HepG2 (cell line): ENCODE results near the gene STC2. TPM values are rescaled to one million over a fixed set of nuclear protein-coding genes. Genes with fewer than 3 reads are reported as not detected.

ENCODE experiments used
- ASH2L ChIP-seq: fragments of 300-600, 200-600 bp; sonication (generic); IDR thresholded peaks from 2 replicates; pipeline ENCODE4 v1.7.0; 2017; ENCODE audit warnings: low read depth, mild to moderate bottlenecking, moderate library complexity, mixed read lengths, low read length; ENCODE audit not compliant: insufficient read length
- CENPT ChIP-seq: sonication (generic); formaldehyde crosslinking; IDR thresholded peaks from 2 replicates; pipeline ENCODE4 v1.8.0; 2022; ENCODE audit warnings: low read depth, mild to moderate bottlenecking, moderate library complexity, missing genetic modification reagents
- IRX3 ChIP-seq: sonication (generic); formaldehyde crosslinking; IDR thresholded peaks from 2 replicates; pipeline ENCODE4 v1.8.1; 2023; ENCODE audit warnings: mild to moderate bottlenecking, low read depth, missing genetic modification reagents, borderline replicate concordance
- KLF11 ChIP-seq: IDR thresholded peaks from 2 replicates; pipeline ENCODE4 v1.6.1; 2016; ENCODE audit warnings: missing compliant biosample characterization
- LCORL ChIP-seq, 2 experiments: fragments of 450-650 bp in 1 of 2; sonication (generic) in 1 of 2; formaldehyde crosslinking in 1 of 2; IDR thresholded peaks; 2 replicates each; pipeline versions ENCODE4 v1.5.0 to v1.6.1; 2017 to 2020; ENCODE audit warnings: antibody characterized with exemption in 1 of 2, missing genetic modification reagents in 1 of 2
- MATR3 ChIP-seq: sonication (generic); formaldehyde crosslinking; IDR thresholded peaks from 2 replicates; pipeline ENCODE4 v1.4.0; 2020; ENCODE audit warnings: missing genetic modification reagents
- NAIF1 ChIP-seq: sonication (generic); formaldehyde crosslinking; IDR thresholded peaks from 2 replicates; pipeline ENCODE4 v1.5.0; 2020; ENCODE audit warnings: mild to moderate bottlenecking, missing genetic modification reagents, borderline replicate concordance
- NPAS2 ChIP-seq: sonication (generic); formaldehyde crosslinking; IDR thresholded peaks from 2 replicates; pipeline ENCODE4 v1.8.0; 2022; ENCODE audit warnings: mild to moderate bottlenecking, missing genetic modification reagents, borderline replicate concordance
- SP140L ChIP-seq: sonication (generic); formaldehyde crosslinking; IDR thresholded peaks from 2 replicates; pipeline ENCODE4 v1.4.0; 2020; ENCODE audit warnings: missing genetic modification reagents, borderline replicate concordance
- TSC22D2 ChIP-seq: sonication (generic); formaldehyde crosslinking; IDR thresholded peaks from 2 replicates; pipeline ENCODE4 v1.5.1; 2020; ENCODE audit warnings: missing genetic modification reagents, mild to moderate bottlenecking, borderline replicate concordance
- ZBTB20 ChIP-seq: sonication (generic); formaldehyde crosslinking; IDR thresholded peaks from 2 replicates; pipeline ENCODE4 v1.8.1; 2023; ENCODE audit warnings: missing genetic modification reagents, low read depth, mild to moderate bottlenecking, borderline replicate concordance
- ZC3H13 ChIP-seq: sonication (generic); formaldehyde crosslinking; IDR thresholded peaks from 2 replicates; pipeline ENCODE4 v1.8.1; 2023; ENCODE audit warnings: mild to moderate bottlenecking, missing genetic modification reagents, moderate library complexity
- ZNF292 ChIP-seq: sonication (generic); formaldehyde crosslinking; IDR thresholded peaks from 2 replicates; pipeline ENCODE4 v1.8.1; 2022; ENCODE audit warnings: mild to moderate bottlenecking, low read depth, missing genetic modification reagents, borderline replicate concordance
- ZNF331 ChIP-seq: sonication (generic); formaldehyde crosslinking; IDR thresholded peaks from 2 replicates; pipeline ENCODE4 v1.4.0; 2020; ENCODE audit warnings: missing genetic modification reagents
- ZNF33B ChIP-seq: sonication (generic); formaldehyde crosslinking; IDR thresholded peaks from 2 replicates; pipeline ENCODE4 v1.5.1; 2020; ENCODE audit warnings: mild to moderate bottlenecking, missing genetic modification reagents
- ZNF343 ChIP-seq: sonication (generic); formaldehyde crosslinking; IDR thresholded peaks from 2 replicates; pipeline ENCODE4 v1.4.0; 2020; ENCODE audit warnings: mild to moderate bottlenecking, missing genetic modification reagents
- ZNF543 ChIP-seq: sonication (generic); formaldehyde crosslinking; IDR thresholded peaks from 2 replicates; pipeline ENCODE4 v1.4.0; 2020; ENCODE audit warnings: mild to moderate bottlenecking, missing genetic modification reagents
- ZNF615 ChIP-seq: sonication (generic); formaldehyde crosslinking; IDR thresholded peaks from 2 replicates; pipeline ENCODE4 v1.5.0; 2020; ENCODE audit warnings: mild to moderate bottlenecking, missing genetic modification reagents, borderline replicate concordance
- ZNF737 ChIP-seq: sonication (generic); formaldehyde crosslinking; IDR thresholded peaks from 2 replicates; pipeline ENCODE4 v1.5.0; 2020; ENCODE audit warnings: missing genetic modification reagents, mild to moderate bottlenecking, borderline replicate concordance
- ZNF788 ChIP-seq: sonication (generic); formaldehyde crosslinking; IDR thresholded peaks from 2 replicates; pipeline ENCODE4 v1.5.0; 2020; ENCODE audit warnings: mild to moderate bottlenecking, missing genetic modification reagents, borderline replicate concordance
- ZNF792 ChIP-seq: IDR thresholded peaks from 2 replicates; pipeline ENCODE4 v1.6.1; 2016
- polyA plus RNA-seq, 8 experiments: library from polyadenylated mRNA; depleted of rRNA in 3 of 8; stranded (reverse) in 7 of 8; unstranded in 1 of 8; fragments of >200 nt; fragmentation: Illumina TruSeq in 4 of 8; extraction: Trizol in 4 of 8; gene quantifications; 2 replicates each; pipeline versions ENCODE4 v1.2.1 to v1.2.3, GENCODE V29; 2011 to 2016; ENCODE audit warnings: low read depth in 4 of 8, missing spikeins in 1 of 8, mixed read lengths in 1 of 8; ENCODE audit not compliant: insufficient read depth in 1 of 8
- total RNA-seq, 5 experiments: library from RNA; depleted of rRNA; stranded (reverse); fragments of >200 nt; fragmentation: Illumina TruSeq; extraction: Trizol; gene quantifications; 2 replicates each; pipeline ENCODE4 v1.2.3, GENCODE V29; 2016; ENCODE audit warnings: low read depth in 1 of 5
- TF ChIP-seq, protein P1 (sequence below): sonication (generic); formaldehyde crosslinking; conservative IDR thresholded peaks from 2 replicates; pipeline ENCODE4 v1.4.0; 2020; ENCODE audit warnings: missing genetic modification reagents
- TF ChIP-seq, protein P2 (sequence below): sonication (generic); formaldehyde crosslinking; IDR thresholded peaks from 2 replicates; pipeline ENCODE4 v1.9.0; 2021; ENCODE audit warnings: missing genetic modification reagents, borderline replicate concordance
- TF ChIP-seq, protein P3 (sequence below): IDR thresholded peaks from 2 replicates; pipeline ENCODE4 v1.6.1; 2018; ENCODE audit warnings: missing genetic modification reagents, mild to moderate bottlenecking, missing compliant biosample characterization

STC2 gene
- total and polyA plus RNA-seq, 2 of the 13 experiments (the other 11 are each of a cell fraction or from before 2014, with no cell fraction given), result 27.1 to 69.2 TPM

DNA sequence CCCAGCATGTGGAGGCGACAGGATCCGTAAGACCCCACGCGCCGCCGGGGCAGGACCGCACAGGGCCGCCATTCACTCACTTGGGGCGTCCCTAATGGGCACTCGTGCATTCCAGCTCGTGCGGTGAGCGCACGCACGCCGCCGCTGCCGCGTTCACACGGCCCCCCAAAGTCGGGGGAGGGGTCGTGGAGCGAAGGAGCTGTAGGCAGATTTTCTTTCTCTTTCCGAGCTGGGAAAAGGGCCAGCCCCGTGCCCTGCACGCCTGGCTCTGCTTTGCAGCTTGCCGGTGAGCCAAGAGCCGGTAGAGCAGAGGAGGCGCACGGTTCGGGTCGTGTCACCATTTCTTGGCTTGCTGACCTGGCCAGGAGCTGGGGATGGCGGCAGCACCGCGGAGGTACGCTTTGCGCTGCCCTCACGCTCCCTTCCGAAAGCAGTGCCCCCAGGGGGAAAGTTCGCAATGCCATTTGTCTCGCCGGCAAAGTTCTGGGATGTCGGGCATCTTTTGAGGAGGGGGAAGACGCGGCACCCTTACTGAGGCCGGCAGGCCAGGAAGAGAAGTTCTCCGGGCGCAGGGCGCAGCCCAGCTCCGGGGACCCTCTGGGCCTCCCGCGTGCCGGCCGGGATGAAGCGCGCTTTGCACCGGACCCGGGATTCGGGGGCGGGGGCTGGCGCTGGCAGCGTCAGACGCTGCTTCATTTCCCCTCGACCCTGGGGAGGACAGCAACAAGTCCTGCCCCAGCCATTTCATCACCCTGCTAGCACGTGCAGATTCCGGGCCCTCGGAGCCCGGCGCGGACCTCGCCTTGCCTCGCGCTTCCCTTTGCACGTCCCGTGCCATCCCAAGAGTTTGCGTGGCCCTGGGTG is 898 bp downstream of the STC2 start (continued):
- TF ChIP-seq, protein P1, sequence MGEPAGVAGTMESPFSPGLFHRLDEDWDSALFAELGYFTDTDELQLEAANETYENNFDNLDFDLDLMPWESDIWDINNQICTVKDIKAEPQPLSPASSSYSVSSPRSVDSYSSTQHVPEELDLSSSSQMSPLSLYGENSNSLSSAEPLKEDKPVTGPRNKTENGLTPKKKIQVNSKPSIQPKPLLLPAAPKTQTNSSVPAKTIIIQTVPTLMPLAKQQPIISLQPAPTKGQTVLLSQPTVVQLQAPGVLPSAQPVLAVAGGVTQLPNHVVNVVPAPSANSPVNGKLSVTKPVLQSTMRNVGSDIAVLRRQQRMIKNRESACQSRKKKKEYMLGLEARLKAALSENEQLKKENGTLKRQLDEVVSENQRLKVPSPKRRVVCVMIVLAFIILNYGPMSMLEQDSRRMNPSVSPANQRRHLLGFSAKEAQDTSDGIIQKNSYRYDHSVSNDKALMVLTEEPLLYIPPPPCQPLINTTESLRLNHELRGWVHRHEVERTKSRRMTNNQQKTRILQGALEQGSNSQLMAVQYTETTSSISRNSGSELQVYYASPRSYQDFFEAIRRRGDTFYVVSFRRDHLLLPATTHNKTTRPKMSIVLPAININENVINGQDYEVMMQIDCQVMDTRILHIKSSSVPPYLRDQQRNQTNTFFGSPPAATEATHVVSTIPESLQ (CRISPR knock-in tag), result no peak
- TF ChIP-seq ZBTB20 (CRISPR knock-in tag) (no peak), ZNF615 (CRISPR knock-in tag) (no peak), ZNF33B (no peak), TSC22D2 (no peak), ZNF792 (CRISPR knock-in tag) (no peak), ZNF343 (CRISPR knock-in tag) (no peak), ZNF737 (CRISPR knock-in tag) (no peak), MATR3 (CRISPR knock-in tag) (no peak), KLF11 (CRISPR knock-in tag) (no peak), LCORL (IDR thresholded peaks at IDR 0.05) (no peak), LCORL (CRISPR knock-in tag; IDR thresholded peaks at IDR 0.05) (no peak), SP140L (CRISPR knock-in tag) (no peak), ZNF543 (CRISPR knock-in tag) (no peak; the same call in 1 of the 2 replicates), NAIF1 (CRISPR knock-in tag) (no peak), ZNF331 (CRISPR knock-in tag) (no peak), ZNF788 (CRISPR knock-in tag) (no peak), ASH2L (no peak), IRX3 (no peak), ZNF292 (CRISPR knock-in tag) (no peak), ZC3H13 (CRISPR knock-in tag) (peak; percentile 65; the same call in 1 of the 2 replicates), CENPT (CRISPR knock-in tag) (0 out of 2 replicates have a peak, but pooled peaks have one; percentile 35), NPAS2 (CRISPR knock-in tag) (no peak)
- TF ChIP-seq, protein P2, sequence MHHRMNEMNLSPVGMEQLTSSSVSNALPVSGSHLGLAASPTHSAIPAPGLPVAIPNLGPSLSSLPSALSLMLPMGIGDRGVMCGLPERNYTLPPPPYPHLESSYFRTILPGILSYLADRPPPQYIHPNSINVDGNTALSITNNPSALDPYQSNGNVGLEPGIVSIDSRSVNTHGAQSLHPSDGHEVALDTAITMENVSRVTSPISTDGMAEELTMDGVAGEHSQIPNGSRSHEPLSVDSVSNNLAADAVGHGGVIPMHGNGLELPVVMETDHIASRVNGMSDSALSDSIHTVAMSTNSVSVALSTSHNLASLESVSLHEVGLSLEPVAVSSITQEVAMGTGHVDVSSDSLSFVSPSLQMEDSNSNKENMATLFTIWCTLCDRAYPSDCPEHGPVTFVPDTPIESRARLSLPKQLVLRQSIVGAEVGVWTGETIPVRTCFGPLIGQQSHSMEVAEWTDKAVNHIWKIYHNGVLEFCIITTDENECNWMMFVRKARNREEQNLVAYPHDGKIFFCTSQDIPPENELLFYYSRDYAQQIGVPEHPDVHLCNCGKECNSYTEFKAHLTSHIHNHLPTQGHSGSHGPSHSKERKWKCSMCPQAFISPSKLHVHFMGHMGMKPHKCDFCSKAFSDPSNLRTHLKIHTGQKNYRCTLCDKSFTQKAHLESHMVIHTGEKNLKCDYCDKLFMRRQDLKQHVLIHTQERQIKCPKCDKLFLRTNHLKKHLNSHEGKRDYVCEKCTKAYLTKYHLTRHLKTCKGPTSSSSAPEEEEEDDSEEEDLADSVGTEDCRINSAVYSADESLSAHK, result no peak
- TF ChIP-seq, protein P3, sequence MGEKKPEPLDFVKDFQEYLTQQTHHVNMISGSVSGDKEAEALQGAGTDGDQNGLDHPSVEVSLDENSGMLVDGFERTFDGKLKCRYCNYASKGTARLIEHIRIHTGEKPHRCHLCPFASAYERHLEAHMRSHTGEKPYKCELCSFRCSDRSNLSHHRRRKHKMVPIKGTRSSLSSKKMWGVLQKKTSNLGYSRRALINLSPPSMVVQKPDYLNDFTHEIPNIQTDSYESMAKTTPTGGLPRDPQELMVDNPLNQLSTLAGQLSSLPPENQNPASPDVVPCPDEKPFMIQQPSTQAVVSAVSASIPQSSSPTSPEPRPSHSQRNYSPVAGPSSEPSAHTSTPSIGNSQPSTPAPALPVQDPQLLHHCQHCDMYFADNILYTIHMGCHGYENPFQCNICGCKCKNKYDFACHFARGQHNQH, result no peak
